Osteoblast (primary cell): ENCODE measurements around the gene TTC9B. TPM values are rescaled to one million over a fixed set of nuclear protein-coding genes. Genes with fewer than 3 reads are reported as not detected.

ENCODE experiments used
- DNase-seq: peaks from one replicate; pipeline ENCODE4 v3.0.0; 2011; ENCODE audit warnings: low spot score, mixed read lengths; ENCODE audit not compliant: insufficient read length; ENCODE audit errors: missing footprints
- H2AFZ ChIP-seq: 2 replicates; pipeline ENCODE4 v1.6.0; 2011; ENCODE audit warnings: mild to moderate bottlenecking, low read length
- H3K27ac ChIP-seq: 2 replicates; pipeline ENCODE4 v1.5.1; 2011; ENCODE audit warnings: mild to moderate bottlenecking, low read depth, low read length, moderate library complexity
- H3K27me3 ChIP-seq: 2 replicates; pipeline ENCODE4 v1.6.0; 2012; ENCODE audit warnings: mild to moderate bottlenecking, control low read depth, inconsistent platforms, low read length, moderate library complexity; ENCODE audit not compliant: insufficient read depth
- H3K36me3 ChIP-seq: 2 replicates; pipeline ENCODE4 v1.5.1; 2011; ENCODE audit warnings: mild to moderate bottlenecking, low read length, control low read depth, moderate library complexity; ENCODE audit not compliant: insufficient read depth
- H3K4me1 ChIP-seq: 2 replicates; pipeline ENCODE4 v1.5.1; 2011; ENCODE audit warnings: mild to moderate bottlenecking, low read length, control low read depth, moderate library complexity; ENCODE audit not compliant: insufficient read depth
- H3K4me2 ChIP-seq: 2 replicates; pipeline ENCODE4 v1.6.0; 2011; ENCODE audit warnings: mild to moderate bottlenecking, low read length; ENCODE audit not compliant: insufficient read depth
- H3K4me3 ChIP-seq: fragments of 200-600 bp; sonication (generic); 3 replicates; pipeline ENCODE4 v1.5.1; 2012; ENCODE audit warnings: mild to moderate bottlenecking, low read length, inconsistent platforms; ENCODE audit not compliant: insufficient read depth
- H3K79me2 ChIP-seq: 2 replicates; pipeline ENCODE4 v1.6.0; 2012; ENCODE audit warnings: mild to moderate bottlenecking, low read length, control low read depth, inconsistent platforms; ENCODE audit not compliant: insufficient read depth
- H3K9me3 ChIP-seq: 2 replicates; pipeline ENCODE4 v1.5.1; 2011; ENCODE audit warnings: low read depth, low read length, control low read depth
- H4K20me1 ChIP-seq: 2 replicates; pipeline ENCODE4 v1.6.0; 2012; ENCODE audit warnings: mild to moderate bottlenecking, low read length, control low read depth; ENCODE audit not compliant: insufficient read depth
- total RNA-seq: library from RNA; depleted of rRNA; stranded (reverse); fragments of >200 nt; gene quantifications from 2 replicates; pipeline ENCODE4 v1.2.3, GENCODE V29; 2012
- TF ChIP-seq, protein P1 (sequence below): IDR thresholded peaks from 2 replicates; pipeline ENCODE4 v1.5.1; 2011; ENCODE audit warnings: mild to moderate bottlenecking, low read depth, low read length, moderate library complexity; ENCODE audit errors: extremely low read depth

TTC9B gene
- total RNA-seq, 1 donor = not detected

DNA sequence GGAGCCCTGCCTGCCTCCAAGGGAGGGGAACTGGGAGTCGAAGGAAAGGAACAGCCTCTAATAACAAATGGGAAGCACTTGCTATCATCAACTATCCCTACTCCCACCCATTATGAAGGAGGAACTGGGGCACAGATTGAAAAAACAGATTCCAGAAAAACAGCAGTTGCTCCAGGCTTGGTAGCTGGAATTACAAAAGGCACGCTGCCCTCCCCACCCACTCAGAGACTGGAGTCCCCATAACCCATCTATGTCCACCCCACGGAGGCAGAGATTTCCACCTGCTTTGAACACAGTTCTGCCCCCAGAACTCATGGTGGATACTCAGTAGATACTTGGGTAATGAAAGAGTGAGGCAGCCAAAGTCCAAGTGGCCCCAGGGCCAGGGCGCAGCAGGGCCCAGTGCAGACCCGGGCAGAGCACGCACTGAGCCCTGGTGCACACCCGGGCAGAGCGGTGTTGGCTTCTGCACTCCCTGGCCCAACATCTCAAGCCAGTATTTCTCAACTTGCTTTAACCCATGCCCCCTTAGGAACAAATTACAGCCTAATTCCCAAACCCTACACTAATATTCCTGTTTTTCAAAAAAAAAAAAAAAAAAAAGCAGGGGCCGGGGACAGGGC lies 27.4 kb upstream of the TTC9B start:
- Histone ChIP-seq H3K4me2 (no peak overlapping the region), H3K27me3 (no peaks in the 10 kb centered on the region), H3K4me1 (no peaks in the 10 kb centered on the region), H2AFZ (no peak overlapping the region), H3K79me2 (peaks cover 47% of the 10 kb centered on the region), H3K9me3 (no peaks in the 10 kb centered on the region), H4K20me1 (peaks cover 33% of the 10 kb centered on the region), H3K27ac (no peak overlapping the region), H3K4me3 (no peak overlapping the region), H3K36me3 (peaks cover 14% of the 10 kb centered on the region)
- DNase-seq = no peak
- TF ChIP-seq, protein P1, sequence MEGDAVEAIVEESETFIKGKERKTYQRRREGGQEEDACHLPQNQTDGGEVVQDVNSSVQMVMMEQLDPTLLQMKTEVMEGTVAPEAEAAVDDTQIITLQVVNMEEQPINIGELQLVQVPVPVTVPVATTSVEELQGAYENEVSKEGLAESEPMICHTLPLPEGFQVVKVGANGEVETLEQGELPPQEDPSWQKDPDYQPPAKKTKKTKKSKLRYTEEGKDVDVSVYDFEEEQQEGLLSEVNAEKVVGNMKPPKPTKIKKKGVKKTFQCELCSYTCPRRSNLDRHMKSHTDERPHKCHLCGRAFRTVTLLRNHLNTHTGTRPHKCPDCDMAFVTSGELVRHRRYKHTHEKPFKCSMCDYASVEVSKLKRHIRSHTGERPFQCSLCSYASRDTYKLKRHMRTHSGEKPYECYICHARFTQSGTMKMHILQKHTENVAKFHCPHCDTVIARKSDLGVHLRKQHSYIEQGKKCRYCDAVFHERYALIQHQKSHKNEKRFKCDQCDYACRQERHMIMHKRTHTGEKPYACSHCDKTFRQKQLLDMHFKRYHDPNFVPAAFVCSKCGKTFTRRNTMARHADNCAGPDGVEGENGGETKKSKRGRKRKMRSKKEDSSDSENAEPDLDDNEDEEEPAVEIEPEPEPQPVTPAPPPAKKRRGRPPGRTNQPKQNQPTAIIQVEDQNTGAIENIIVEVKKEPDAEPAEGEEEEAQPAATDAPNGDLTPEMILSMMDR = no peak

DNA sequence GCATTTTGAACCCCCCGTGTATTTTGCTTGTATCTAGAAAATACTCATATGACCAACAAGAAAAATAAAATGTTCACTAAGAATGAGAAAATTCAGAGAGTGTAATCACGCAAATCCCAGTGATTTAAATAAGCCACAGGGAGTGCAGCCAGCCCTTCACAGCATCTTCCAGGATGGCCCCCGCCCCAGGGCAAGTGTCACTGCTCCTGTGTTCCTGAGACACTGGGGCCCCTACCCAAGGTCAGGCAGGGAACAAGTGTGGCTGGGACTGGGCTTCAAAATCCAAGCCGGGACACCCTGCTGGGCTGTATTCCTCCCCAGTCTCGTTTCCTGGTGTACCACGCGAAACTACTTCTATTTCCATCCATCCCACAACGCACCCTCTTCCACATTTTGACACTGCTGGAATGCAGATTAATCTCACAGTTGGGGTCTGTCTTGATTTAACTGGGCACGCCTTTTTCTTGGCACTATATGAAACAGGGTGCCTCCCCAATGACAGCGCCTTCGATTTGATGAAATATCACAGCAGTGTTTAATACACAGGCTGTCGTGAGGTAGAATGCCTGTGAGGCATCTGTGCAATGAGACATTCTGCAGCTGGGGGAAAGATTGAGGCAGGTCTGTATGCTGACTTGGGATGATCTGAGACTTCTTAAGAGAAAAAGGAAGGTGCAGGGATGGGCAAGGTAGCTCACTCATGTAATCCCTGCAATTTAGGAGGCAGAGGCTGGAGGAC lies 26.6 kb upstream of the TTC9B start:
- Histone ChIP-seq H3K9me3 (no peaks in the 10 kb centered on the region), H3K4me1 (no peaks in the 10 kb centered on the region), H3K36me3 (peaks cover 14% of the 10 kb centered on the region), H2AFZ (no peak overlapping the region), H3K27ac (no peak overlapping the region), H4K20me1 (peaks cover 30% of the 10 kb centered on the region), H3K4me2 (no peak overlapping the region), H3K79me2 (peaks cover 43% of the 10 kb centered on the region), H3K27me3 (no peaks in the 10 kb centered on the region), H3K4me3 (no peak overlapping the region)
- TF ChIP-seq, protein P1 = no peak
- DNase-seq = peak; percentile 62

DNA sequence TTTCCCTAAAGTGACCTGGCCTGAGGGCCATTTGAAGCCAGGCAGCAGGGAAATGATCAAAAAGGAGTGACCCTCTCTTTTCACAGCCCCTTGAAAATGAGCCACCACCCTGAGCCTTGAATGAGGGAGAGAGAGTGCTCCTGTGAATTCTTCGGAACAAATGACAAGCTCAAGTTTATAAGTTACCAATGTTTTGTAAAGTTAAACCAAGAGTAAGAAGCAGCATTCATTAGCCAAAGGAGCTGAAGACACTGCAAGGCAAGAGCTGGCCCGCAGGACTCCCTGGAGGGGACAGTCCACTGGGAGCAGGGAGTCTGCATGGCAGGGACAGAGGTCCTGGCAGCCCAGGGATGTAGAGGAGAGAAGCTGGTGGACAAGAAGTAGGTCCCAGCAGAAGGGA lies 25.0 kb upstream of the TTC9B start:
- DNase-seq = peak; percentile 51
- H3K27ac ChIP-seq = no peak overlapping the region
- no peaks in the 10 kb centered on the region for H3K9me3 ChIP-seq
- H3K4me1 ChIP-seq = no peaks in the 10 kb centered on the region
- peaks cover 38% of the 10 kb centered on the region for H3K79me2 ChIP-seq
- TF ChIP-seq, protein P1 = no peak
- no peak overlapping the region for H3K4me3 ChIP-seq
- H3K4me2 ChIP-seq = no peak overlapping the region
- H3K36me3 ChIP-seq = peaks cover 25% of the 10 kb centered on the region
- no peaks in the 10 kb centered on the region for H3K27me3 ChIP-seq
- no peak overlapping the region for H2AFZ ChIP-seq
- peaks cover 29% of the 10 kb centered on the region for H4K20me1 ChIP-seq

DNA sequence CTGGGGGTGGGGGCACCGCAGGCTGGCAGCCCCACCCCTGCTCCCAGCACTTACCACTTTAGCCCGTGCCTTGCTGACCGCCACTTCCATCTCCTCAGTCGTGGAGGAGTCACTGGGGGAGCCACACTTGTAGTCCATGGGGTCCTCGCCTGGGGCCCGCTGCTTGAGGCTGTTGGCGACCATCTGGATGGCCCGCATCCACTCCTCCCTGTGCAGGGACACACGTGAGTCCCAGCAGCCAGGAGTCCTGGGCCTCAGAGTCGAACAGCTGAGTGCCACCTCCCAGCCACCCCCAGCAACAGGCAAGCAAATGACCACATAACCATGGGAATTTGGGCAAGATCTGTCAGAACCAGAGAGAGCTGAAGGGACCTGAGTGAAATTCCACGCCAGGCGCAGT lies 24.3 kb upstream of the TTC9B start:
- TF ChIP-seq, protein P1 = no peak
- H2AFZ ChIP-seq = no peak overlapping the region
- peaks cover 31% of the 10 kb centered on the region for H3K79me2 ChIP-seq
- H3K4me2 ChIP-seq = no peak overlapping the region
- no peak overlapping the region for H3K27ac ChIP-seq
- H3K9me3 ChIP-seq = no peaks in the 10 kb centered on the region
- H3K4me3 ChIP-seq = no peak overlapping the region
- H3K27me3 ChIP-seq = no peaks in the 10 kb centered on the region
- no peak for DNase-seq
- H3K4me1 ChIP-seq = no peaks in the 10 kb centered on the region
- H3K36me3 ChIP-seq = peaks cover 31% of the 10 kb centered on the region
- H4K20me1 ChIP-seq = peaks cover 27% of the 10 kb centered on the region
